LNCaP clone FGC (cell line): Measurements from ENCODE around the gene ATXN2L.
A peak's percentile ranks its signal among the peaks of the same experiment; 100 is the strongest.
"Not testable (repeated sequence)": the region's sequence is repeated elsewhere in the genome, so short reads cannot be mapped to it uniquely, and the experiment has no call there.

Source experiments
- DNase-seq: peaks from one replicate; pipeline ENCODE4 v3.0.0-alpha.2; 2011; ENCODE audit warnings: low read depth
- H3K4me3 ChIP-seq: 2 replicates; pipeline ENCODE4 v1.5.1; 2011; ENCODE audit warnings: mild to moderate bottlenecking, low read depth, low read length, control low read depth
- CTCF ChIP-seq: IDR thresholded peaks from 2 replicates; pipeline ENCODE4 v1.5.1; 2012; ENCODE audit warnings: mild to moderate bottlenecking; ENCODE audit not compliant: control insufficient read depth, insufficient read depth; ENCODE audit errors: extremely low read depth

ATXN2L gene

GRCh38 chr16:28865722-28866453 lies 43.1 kb downstream of the ATXN2L start:
- no peak overlapping the region for H3K4me3 ChIP-seq
- no peak for TF ChIP-seq CTCF
- no peak for DNase-seq

- no peak for DNase-seq
- TF ChIP-seq CTCF = no peak
- no peak overlapping the region for H3K4me3 ChIP-seq
These were observed 43.6 kb downstream of the ATXN2L start for GRCh38 chr16:28866454-28866804.

- TF ChIP-seq CTCF = no peak
- DNase-seq = no peak
These were observed 44.4 kb downstream of the ATXN2L start for GRCh38 chr16:28867241-28867640.

GRCh38 chr16:28867646-28868045 lies 44.8 kb downstream of the ATXN2L start:
- not testable (repeated sequence) for DNase-seq, H3K4me3 ChIP-seq

More at GRCh38 chr16:28867241-28867640, 44.4 kb downstream of the ATXN2L start:
- H3K4me3 ChIP-seq = no peak overlapping the region

GRCh38 chr16:28869201-28869600 lies 46.4 kb downstream of the ATXN2L start:
- no peak overlapping the region for H3K4me3 ChIP-seq
- DNase-seq = no peak
- no peak for TF ChIP-seq CTCF

- H3K4me3 ChIP-seq = no peak overlapping the region
- no peak for TF ChIP-seq CTCF
- no peak for DNase-seq
These were observed 50.2 kb downstream of the ATXN2L start for GRCh38 chr16:28872952-28873351.

- H3K4me3 ChIP-seq = no peak overlapping the region
- no peak for DNase-seq
- TF ChIP-seq CTCF = peak; percentile 53
These were observed 50.9 kb downstream of the ATXN2L start for GRCh38 chr16:28873543-28874201.
